GM18502 (cell line): ENCODE results near the gene P2RX3.
"Not testable (repeated sequence)": the region's sequence is repeated elsewhere in the genome, so short reads cannot be mapped to it uniquely, and the experiment has no call there.

ENCODE experiments used
- ATAC-seq: cut with Tn5 transposase; IDR thresholded peaks from one replicate; pipeline ENCODE4 v1.9.1; 2021; ENCODE audit warnings: mild to moderate bottlenecking; ENCODE audit not compliant: unreplicated experiment, poor library complexity

The P2RX3 gene

DNA sequence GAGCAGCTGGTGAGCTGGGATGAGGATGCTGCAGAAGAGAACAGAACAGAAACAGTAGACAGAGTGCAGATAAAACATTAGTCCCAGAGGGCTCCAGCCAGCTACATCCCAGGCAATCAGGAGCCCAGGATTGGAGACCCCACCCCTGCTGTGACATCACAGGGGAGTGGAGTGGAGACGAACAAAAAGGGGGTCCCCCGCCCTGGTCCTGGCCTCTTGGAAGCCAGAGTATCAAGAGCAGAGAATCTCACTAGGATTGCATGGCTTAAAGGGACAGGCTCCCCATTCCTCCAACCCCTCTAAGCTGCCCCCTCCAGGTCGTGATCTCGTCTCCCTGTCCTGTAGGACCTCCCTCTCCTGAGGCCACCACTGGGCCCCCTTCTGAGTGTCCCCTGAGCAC, at the start of gene P2RX3:
Gene P2RX3 (plus strand): TSS at position 211 of the 400 bp plus-strand sequence. CDS start 199 bp downstream, outside the sequence.
- ATAC-seq, result no peak

DNA sequence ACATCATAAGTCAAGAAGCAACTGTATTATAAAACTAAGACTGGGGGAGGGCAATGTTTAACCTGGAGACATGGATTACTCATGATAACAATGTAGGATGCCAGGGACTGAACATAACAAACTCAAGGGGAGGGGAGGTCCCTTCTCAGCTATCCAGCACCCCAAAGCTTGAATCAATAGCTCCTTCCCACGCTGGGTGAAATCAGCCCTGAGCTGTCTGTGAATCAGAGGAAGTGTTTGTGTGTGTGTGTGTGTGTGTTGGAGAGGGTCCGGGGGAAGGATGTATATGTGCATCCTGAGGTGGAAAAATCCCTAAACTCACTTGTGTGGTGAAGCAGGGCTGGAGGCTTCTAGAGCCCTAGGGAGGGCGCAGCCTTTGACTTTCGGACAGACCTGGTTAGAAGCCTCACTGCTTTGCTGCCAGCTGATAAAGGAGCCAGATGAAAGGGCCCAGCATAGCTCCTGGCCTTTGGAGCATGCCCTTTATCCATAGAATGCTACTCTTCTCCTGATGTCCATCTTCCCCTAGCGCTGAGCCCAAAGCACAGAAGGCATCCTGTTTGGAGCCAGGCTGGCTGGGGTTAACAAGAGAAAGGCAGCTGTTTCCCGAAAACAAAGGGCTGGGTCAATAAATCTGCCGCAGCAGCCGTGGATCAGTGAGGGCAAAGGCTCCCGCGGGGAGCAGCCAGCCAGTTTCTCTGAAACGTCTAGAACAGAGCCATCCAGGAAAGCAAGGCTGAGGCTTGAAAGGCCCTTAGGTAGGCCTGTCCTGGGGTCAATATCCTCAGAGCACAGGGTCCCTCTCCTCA, 49.2 kb upstream of the P2RX3 start:
- no peak for ATAC-seq

DNA sequence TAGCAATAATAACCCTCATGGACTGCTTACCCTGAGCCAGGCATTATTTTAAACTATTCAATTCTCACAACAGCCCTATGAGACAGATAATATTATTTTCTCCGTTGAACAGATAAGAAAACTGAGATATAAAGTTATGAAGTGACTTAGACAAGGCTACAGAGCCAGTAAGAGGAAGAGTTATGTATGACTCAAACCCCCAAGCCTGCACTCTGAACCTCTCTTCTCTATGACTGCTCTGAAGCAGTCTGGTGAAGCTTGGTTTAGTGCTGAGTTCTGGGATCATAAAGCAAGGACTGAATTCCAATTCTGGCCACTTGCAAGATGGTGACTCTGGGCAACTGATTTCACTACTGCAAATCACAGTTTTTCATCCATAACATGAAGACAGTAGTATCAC, 47.9 kb upstream of the P2RX3 start:
- no peak for ATAC-seq

DNA sequence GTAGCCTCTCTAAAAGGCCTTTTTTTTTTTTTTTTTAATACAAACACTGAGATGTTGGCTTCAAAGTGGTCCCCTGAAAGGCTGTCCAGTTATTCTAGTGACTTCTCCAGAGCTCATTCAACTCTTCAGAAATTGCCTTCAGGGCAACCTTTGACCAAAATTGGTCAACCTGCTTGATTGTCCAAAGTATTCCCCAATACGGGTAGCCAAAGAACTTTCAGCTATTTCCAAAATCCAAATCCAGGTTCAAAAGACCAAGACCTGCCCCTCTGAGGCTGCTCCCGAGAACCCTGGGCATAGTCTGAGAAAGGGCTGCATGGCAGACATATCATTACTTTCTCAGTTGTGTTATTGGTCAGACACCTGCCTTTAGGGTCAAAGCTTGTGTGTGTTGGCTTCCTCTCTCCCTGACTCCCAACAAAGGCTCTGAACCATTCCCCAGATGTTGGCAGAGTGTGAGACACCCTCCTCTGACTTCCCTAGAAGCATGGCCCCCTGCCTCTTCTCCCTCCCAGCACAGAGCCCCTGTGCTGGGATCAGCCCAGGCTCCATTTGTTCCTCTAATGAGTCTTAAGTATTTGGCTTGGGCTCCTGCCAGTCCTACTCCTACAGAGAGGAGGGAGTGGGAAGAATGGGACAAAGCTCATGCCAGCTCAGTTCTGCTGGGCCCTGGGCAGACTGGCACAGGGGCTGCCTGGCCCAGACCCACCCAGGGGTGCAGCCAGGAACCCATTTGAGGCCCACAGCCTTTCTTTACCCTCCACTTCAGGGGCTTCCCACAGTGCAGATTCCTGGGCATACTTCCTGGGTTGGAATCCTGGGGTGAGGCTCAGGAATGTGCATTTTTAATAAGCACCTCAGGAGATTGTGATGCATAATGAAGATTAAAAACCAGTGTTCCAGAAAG, 43.7 kb upstream of the P2RX3 start:
- no peak for ATAC-seq

DNA sequence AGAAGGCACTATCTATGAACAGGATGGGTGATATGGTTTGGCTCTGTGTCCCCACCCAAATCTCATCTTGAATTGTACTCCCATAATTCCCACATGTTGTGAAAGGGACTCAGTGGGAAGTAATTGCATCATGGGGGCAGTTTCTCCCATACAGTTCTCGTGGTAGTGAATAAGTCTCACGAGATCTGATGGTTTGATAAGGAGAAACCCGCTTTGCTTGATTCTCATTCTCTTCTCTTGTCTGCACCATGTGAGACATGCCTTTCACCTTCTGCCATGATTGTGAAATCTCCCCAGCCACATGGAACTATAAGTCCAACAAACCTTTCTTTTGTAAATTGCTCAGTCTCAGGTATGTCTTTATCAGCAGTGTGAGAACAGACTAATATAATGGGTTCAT, 41.9 kb upstream of the P2RX3 start:
- not testable (repeated sequence) for ATAC-seq

DNA sequence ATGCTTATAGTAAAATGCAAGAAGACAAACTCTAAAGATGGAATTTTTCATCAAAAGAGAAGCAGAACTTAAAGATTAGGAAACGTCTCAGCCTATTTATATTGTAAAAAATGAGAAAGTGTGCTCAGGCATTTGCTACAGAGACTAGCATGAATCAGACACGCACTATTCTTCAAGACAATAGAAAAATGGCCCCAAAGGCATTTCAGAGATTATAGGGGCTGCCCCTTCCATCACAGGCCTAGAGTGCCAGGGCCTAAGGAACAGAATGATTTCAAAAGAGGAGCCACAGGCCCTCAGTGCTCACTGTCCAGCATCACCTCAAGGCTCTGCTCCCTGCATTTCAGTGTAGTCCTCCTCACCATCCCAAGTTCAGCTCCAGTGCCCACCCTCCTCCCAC, 40.9 kb upstream of the P2RX3 start:
- ATAC-seq, result no peak

DNA sequence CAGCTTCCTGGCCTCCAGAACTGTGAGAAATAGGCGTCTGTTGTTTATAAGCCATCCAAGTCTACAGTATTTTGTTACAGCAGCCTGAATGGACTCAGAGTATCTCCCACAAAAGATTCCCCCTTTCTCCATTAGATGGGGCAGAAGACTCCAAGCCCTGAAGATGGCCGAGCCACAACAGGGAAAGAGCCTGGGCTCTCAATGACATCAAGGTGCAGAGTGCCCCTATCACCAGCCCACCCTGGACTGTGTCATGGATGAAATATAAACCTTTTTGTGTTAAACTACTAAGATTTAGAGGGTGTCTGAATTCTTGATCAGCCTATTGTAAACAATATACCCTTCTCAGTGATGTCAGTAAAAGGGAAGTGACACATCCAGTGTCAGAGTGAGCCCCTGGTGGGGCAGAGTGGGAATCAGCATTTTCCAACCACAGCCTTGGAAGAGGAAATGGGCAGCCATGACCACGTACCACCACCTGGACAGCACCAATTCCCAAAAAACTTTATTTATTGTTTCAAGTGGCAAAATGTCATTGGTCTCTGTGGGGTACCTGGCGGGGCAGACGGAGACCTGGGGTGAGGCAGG, 38.9 kb upstream of the P2RX3 start:
- no peak for ATAC-seq

DNA sequence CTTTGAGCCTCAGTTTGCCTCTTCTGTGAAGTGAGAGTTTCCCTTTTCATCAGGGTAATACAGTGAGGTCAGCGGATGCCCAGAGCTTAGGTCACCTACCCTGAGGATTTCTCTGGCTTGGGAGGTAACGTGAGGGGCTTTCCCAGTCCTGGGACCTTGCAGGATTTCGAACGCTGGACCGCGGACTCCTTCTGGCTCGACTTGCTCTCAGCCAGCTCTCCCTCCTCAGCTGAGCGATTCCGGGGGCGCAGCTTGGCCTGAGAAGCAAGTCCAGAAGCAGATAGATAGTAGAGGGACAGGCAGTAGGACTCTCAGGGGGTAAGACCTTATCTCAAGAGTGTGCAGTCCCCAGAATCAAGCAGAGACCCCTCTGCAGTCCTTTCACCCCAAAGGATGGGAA, 37.4 kb upstream of the P2RX3 start:
- no peak for ATAC-seq

DNA sequence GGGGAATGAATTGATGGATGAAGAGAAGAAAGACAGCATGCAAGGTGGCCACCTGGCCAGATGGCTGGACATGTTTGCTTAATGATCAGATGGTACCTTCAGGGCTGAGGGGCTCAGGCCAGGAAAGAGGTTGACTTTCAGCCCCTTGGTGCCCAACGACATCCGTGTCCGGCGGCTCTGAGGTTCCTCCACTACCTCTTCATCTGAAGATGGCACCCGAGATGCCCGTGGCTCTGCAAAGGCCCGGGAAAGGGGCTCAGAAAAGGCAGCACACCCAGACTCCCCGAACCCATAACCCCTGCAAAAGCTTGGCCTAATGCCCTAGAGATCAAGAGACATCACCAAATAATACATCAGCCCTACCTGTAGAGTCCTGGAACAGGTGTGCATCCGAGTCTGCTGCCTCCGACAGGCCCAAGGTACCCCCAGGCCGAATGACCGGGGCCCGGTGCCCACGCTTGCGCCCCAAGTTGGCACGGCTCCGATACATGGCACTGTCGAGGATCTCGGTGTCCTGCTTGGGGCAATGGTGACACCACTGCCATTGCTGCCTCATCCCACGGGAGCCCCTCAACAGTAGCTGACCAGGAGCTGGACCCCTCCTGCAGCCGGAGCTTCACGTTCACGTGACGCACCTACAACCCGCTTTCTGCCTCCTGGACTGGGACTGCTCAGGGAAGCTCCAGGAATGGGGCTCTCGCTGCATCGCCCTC, 36.3 kb upstream of the P2RX3 start:
- no peak for ATAC-seq

DNA sequence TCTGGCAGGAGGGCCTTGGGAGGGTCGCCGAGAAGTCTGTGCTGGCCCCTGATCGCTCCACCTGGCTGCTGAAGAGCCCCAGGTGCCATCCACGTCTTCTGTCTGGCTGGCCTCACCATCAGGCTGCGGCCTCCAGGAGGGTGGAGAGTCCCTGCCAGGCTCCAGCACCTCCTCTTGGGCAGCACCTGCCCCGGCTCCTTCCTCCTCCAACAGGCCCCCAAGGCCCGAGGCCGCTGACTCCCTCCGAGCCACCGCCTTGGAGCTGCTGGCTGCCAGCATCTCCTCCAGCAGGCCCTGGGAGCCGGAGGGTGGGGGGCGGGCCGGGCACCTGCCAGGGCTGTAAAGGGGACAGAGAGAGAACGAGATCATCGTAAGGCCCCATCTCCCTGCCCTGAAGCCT, 35.7 kb upstream of the P2RX3 start:
- ATAC-seq, result no peak

DNA sequence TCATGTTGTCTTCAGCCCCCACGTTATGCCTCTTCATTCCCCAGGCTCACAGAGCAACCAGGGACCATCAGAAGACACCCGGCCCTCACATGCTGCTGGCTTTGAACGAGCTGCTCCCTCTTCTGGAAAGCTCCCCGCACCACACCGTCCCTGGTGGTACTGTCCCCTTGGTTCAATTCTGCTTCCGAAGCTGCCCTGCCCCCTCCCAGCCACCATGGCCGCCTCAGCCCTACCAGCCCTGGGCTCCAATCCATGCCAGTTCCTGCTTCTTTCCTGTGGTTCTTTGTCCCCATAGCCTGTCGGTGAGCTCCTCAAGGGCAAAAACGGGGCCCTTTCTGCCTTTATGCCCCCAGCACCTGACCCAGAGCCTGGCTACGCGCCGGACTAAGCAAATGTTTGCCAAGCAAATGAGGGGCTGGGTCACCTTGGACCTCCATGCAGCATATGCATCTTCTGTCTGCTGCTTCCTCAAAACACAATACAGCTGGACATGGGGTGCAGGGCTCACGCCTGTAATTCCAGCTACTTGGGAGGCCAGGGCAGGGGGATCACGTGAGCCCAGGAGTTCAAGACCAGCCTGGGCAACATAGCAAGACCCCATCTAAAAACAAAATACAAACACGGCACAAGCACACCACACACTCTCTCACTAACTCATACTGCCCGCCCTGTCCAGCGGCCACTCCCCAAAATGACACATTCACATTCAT, 34.7 kb upstream of the P2RX3 start:
- ATAC-seq, result no peak

DNA sequence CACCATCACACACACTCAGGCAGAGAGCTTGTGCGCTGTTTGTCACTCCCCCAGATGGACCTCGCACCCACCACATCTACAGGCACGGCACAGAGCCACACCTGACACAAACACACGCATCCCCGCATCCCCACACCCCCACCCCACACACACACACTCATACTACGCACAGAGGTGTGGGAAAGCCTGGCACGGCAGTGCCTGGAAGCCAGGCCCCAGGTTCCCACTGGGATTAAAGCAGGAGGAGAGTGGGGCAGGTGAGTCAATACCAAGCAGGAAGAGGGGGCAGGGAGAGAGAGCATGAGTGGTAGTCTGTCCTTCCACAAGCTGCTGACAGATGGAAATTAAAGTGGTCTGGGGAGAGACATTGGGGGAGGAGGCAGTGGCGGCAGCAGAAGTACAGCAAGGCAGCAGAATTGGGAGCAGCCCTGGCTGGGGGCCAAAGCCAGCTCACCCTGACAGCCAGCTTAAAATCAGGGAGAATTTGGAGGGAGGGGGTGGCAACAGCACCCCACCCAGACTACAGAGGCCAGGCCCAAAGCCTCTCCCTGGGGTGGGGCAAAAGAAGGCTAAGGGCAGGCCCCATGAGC, 34.1 kb upstream of the P2RX3 start:
- no peak for ATAC-seq

DNA sequence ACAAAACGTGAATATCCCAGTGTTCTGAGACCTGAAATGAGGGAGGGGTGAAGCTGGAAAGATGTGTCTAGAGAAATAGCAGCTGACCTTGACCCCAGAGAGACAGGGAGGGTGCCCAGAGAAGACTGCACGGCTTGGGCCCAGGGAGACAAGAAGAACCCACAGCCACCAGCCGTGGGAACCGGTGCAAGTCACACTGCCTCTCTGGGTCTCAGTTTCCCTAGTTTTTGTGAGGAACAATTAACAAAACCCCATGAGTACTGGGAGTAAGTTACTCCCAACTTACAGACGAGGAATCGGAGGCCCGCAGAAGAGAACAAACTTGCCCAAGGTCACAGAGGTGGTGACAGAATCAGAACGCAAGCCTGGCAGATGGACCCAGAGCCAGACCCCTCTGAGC, 32.6 kb upstream of the P2RX3 start:
- no peak for ATAC-seq

DNA sequence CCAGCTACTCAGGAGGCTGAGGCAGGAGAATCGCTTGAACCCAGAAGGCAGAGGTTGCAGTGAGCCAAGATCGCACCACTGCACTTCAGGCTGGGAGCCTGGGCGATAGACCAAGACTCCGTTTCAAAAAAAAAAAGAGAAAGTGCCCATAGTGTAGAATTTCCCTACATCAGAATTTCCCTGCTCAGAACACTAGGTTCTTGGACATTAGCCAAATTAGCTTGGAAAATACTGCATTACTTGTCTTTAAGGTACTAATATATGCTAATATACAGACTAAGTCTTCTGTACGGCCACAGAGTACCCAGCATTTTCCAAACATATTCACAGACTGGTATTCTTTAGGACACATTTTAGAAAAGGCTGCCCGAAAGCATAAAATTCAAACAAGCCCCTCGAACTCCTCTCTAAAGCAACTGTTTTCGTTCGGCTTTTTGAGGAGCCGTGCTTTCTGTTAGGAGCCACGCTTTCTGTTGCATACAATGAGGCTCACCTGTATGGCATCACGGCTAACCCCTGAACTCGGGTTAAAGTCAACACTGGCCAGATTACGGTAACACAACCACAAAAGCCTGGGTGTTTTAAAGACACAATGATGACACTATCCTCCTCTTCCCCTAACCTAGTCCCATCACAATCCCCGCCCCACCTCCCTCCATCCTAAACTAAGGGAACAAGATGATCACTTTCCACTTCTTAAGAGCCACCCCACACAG, 31.8 kb upstream of the P2RX3 start:
- ATAC-seq, result no peak

DNA sequence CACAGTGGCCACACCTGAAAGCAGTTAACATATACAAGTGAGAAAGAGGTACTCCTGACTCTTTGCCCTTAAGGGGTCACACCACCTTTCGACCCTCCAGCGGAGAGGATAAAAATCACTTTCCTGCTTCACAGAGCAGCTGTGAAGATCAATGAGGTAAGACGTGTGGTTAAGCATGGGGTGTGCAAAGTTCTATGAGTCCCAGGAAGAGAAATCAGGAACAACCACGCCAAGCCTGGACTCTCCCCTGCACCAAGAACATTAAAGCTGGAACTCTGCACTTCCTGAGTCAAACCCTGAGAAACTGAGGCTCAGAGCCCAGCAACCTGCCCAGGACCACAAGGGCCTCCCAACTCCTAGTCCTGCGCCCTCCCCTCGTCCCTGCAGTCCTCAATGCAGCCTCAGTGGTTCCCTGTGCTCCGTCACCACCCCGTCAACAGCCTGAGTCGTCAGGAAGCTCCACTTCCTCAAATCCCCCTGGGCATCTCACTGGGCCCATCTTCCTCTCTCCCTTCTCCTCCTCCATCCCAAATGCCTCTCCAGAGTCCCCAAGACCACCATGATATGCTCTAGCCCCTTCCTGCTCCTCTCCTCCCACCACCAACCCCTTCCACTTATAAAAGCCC, 31.1 kb upstream of the P2RX3 start:
- no peak for ATAC-seq

DNA sequence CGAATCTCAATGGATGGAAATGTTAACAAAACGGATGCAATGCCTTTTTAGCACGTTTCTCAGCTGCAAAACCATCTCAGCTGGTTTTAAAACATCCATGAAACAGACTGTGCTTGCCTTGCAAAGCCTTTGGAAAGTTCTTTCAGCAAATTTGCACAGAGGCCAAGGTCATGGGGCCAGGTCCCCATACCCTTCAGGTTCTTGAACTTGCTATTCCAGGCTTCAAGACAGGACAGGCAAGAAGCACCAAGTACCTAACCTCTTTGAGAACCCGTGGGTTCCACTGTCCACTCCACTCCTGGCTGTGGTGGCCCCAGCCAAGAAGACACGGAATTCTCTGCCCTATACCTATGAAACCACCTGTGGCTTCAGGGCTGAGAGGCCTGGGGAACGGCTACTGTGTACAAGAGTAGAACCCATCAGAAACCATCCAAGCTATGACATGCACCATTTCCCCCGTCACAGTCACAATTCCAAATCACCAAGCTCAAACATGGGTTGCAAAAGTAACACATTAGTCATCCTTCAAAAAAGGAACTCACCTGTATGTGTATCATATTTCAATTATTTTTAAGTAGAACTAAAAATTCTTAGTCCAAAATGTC, 30.4 kb upstream of the P2RX3 start:
- no peak for ATAC-seq

DNA sequence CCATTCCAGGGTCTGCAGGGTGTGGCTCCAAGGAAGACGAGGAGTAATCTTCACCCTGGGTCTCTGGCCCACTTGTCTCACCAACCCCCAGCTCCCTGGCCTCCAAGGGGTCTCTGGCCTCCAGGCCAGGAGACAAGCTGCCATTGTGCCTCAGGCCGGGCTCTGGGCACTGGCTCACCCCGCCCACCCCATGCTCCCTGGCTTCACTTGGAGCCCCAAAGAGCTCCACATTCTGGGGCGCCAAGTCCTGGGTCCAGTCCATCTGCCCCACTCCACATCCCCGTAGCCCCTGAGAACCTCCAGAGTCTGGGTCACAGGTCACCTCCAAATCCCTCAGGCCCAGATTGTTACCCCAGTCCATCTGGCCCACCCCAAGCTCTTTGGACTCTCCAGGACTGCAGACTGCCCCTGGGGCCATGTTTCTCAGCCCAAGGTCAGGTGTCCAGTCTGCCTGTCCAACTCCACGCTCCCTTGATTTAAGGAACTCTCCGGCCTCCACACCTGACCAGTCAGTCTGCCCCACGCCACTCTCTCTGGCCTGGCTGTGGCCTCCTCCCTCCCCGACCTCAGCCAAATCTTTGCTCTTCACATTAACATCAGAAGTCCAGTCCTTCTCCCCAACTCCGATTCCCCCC, 29.6 kb upstream of the P2RX3 start:
- ATAC-seq, result no peak
